ENCODE measurements around the gene SCPEP1.
"Not testable (repeated sequence)": the region's sequence is repeated elsewhere in the genome, so short reads cannot be mapped to it uniquely, and the experiment has no call there.

Gene SCPEP1

GRCh38 chr17:56976941-56977608, 856 bp upstream of the SCPEP1 start:
- Mint-ChIP-seq H3K36me3 (ENCODE audit: low read depth) (peaks cover 30% of the 10 kb centered on the region), H3K9me3 (no peaks in the 10 kb centered on the region), H3K27me3 (no peaks in the 10 kb centered on the region), H3K4me1 (ENCODE audit: low read depth) (peaks cover 28% of the 10 kb centered on the region), H3K4me3 (peak overlapping the region; percentile 20), H3K27ac (peak overlapping the region; percentile 87)
- intact Hi-C loops (cut with micrococcal nuclease): loop anchor here (10.0 kb wide), 1 partner anchor 108 kb away; the partner anchor contains the start of gene AKAP1

DNA sequence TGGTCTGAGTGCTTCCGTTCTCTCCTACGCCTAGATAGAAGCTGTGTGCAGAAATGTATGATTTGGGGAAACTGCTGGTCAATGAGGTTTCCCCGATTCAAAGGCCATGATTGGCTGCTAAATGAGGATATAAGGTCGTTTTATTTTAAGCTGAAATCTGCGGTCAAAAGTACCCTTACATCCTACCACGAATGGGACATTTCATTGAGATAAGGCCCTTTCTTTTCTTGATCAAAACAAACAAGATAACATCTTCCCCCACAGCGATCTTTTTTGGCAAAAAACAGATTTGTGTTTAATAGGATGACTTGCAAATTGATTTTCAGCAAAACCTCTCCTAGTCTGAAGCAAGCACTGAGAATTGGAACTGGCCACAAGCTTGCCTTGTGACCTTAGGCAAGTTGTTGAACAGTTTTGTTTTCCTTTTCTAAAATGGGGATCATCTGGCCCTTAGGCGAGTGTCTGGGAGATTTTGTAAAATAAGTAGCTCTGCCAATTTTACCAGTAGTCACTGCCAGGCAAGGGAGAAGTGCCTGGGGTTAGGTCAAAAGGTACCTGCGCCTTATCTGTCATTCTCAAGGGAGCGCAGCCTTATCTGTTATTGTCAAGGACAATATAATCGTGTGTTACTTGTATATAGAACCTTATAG, 635 bp downstream of the SCPEP1 start:
- intact Hi-C loops (cut with micrococcal nuclease): loop anchor here (10.0 kb wide), 1 partner anchor 106 kb away; the partner anchor contains the start of gene AKAP1
- Mint-ChIP-seq H3K4me1 (ENCODE audit: low read depth) (peaks cover 41% of the 10 kb centered on the region), H3K27ac (peak overlapping the region; percentile 87), H3K9me3 (no peaks in the 10 kb centered on the region), H3K27me3 (no peaks in the 10 kb centered on the region), H3K36me3 (ENCODE audit: low read depth) (peaks cover 38% of the 10 kb centered on the region), H3K4me3 (peak overlapping the region; percentile 96)

- peaks cover 43% of the 10 kb centered on the region for H3K36me3 Mint-ChIP-seq (ENCODE audit: low read depth)
- H3K4me3 Mint-ChIP-seq: peak overlapping the region; percentile 61
- H3K9me3 Mint-ChIP-seq: no peaks in the 10 kb centered on the region
- H3K4me1 Mint-ChIP-seq (ENCODE audit: low read depth): peaks cover 46% of the 10 kb centered on the region
- intact Hi-C loops (cut with micrococcal nuclease): loop anchor here (10.0 kb wide), 1 partner anchor 106 kb away; the partner anchor contains the start of gene AKAP1
- H3K27me3 Mint-ChIP-seq: no peaks in the 10 kb centered on the region
- peak overlapping the region; percentile 87 for H3K27ac Mint-ChIP-seq
These were observed 1.2 kb downstream of the SCPEP1 start for GRCh38 chr17:56979091-56979480.

- H3K4me1 Mint-ChIP-seq (ENCODE audit: low read depth): peaks cover 60% of the 10 kb centered on the region
- intact Hi-C loops (cut with micrococcal nuclease); H3K27me3 Mint-ChIP-seq; H3K4me3 Mint-ChIP-seq; H3K9me3 Mint-ChIP-seq: not testable (repeated sequence)
- peaks cover 57% of the 10 kb centered on the region for H3K36me3 Mint-ChIP-seq (ENCODE audit: low read depth)
- peak overlapping the region; percentile 14 for H3K27ac Mint-ChIP-seq
These were observed 2.6 kb downstream of the SCPEP1 start for GRCh38 chr17:56980526-56980925.

DNA sequence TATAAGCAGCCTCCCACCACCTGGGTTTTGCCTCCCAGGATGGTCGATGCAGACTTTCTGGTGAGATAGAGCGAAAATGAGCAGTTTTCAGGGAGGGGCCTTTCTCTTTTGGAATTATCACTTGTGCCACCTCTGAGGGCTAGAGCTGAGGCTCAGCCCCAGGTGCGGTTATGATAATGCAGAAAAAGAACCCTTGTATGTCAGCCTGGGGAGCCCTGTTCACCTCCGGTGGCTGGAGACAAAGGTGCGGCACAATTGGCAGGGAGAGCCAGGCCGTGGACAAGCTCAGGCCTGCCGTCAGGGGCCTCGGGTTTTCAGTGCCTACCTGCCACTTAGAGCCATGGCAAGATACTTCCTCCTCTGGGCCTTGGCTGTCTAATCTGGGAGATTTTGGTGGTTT, 4.4 kb downstream of the SCPEP1 start:
- Mint-ChIP-seq H3K27me3 (no peaks in the 10 kb centered on the region), H3K4me3 (no peak overlapping the region), H3K27ac (no peak overlapping the region), H3K36me3 (ENCODE audit: low read depth) (peaks cover 74% of the 10 kb centered on the region), H3K9me3 (no peaks in the 10 kb centered on the region), H3K4me1 (ENCODE audit: low read depth) (peaks cover 76% of the 10 kb centered on the region)
- intact Hi-C loops (cut with micrococcal nuclease): no loop called here

GRCh38 chr17:56983366-56983765, 5.4 kb downstream of the SCPEP1 start:
- H3K4me1 Mint-ChIP-seq (ENCODE audit: low read depth): peaks cover 79% of the 10 kb centered on the region
- H3K27ac Mint-ChIP-seq: no peak overlapping the region
- H3K4me3 Mint-ChIP-seq: no peak overlapping the region
- intact Hi-C loops (cut with micrococcal nuclease): no loop called here
- peaks cover 75% of the 10 kb centered on the region for H3K36me3 Mint-ChIP-seq (ENCODE audit: low read depth)
- H3K27me3 Mint-ChIP-seq: no peaks in the 10 kb centered on the region
- H3K9me3 Mint-ChIP-seq: no peaks in the 10 kb centered on the region

GRCh38 chr17:56985371-56986162, 7.6 kb downstream of the SCPEP1 start:
- no peaks in the 10 kb centered on the region for H3K9me3 Mint-ChIP-seq
- peaks cover 63% of the 10 kb centered on the region for H3K4me1 Mint-ChIP-seq (ENCODE audit: low read depth)
- H3K4me3 Mint-ChIP-seq: peak overlapping the region; percentile 53
- no peaks in the 10 kb centered on the region for H3K27me3 Mint-ChIP-seq
- intact Hi-C loops (cut with micrococcal nuclease): no loop called here
- H3K36me3 Mint-ChIP-seq (ENCODE audit: low read depth): peaks cover 87% of the 10 kb centered on the region
- H3K27ac Mint-ChIP-seq: peak overlapping the region; percentile 76

GRCh38 chr17:56987283-56987834, 9.4 kb downstream of the SCPEP1 start:
- intact Hi-C loops (cut with micrococcal nuclease): no loop called here
- Mint-ChIP-seq H3K4me3 (no peak overlapping the region), H3K27me3 (no peaks in the 10 kb centered on the region), H3K4me1 (ENCODE audit: low read depth) (peaks cover 48% of the 10 kb centered on the region), H3K9me3 (no peaks in the 10 kb centered on the region), H3K27ac (no peak overlapping the region), H3K36me3 (ENCODE audit: low read depth) (peaks cover 86% of the 10 kb centered on the region)

DNA sequence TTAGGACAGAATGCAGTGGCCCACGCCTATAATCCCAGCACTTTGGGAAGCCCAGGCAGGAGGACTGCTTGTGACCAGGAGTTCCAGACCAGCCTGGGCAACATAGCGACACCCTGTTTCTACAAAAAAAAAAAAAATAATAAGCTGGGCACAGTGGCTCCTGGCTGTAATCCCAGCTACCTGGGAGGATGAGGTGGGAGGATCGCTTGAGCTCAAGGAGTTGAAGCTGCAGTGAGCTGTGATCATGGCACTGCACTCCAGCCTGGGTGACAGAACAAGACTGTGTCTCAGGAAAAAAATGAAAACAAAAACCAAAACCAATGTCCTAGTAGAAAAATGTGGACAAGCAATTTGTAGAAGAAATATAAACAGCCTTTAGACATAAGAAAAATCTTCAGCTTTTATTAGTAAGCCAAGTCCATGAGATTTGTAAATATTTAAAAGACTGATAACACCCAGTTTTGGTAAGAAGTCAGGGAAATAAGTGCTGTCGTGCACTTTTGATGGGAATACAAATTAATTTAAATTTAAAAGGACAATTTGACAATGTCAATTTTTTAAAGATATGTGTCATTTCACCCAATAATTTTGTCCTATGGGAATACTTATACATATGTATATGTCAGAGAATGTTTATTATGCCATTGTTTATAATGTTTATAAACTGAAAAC, 11.1 kb downstream of the SCPEP1 start:
- peaks cover 34% of the 10 kb centered on the region for H3K4me1 Mint-ChIP-seq (ENCODE audit: low read depth)
- peaks cover 93% of the 10 kb centered on the region for H3K36me3 Mint-ChIP-seq (ENCODE audit: low read depth)
- no peaks in the 10 kb centered on the region for H3K27me3 Mint-ChIP-seq
- no peaks in the 10 kb centered on the region for H3K9me3 Mint-ChIP-seq
- H3K4me3 Mint-ChIP-seq: no peak overlapping the region
- H3K27ac Mint-ChIP-seq: no peak overlapping the region
- intact Hi-C loops (cut with micrococcal nuclease): no loop called here

DNA sequence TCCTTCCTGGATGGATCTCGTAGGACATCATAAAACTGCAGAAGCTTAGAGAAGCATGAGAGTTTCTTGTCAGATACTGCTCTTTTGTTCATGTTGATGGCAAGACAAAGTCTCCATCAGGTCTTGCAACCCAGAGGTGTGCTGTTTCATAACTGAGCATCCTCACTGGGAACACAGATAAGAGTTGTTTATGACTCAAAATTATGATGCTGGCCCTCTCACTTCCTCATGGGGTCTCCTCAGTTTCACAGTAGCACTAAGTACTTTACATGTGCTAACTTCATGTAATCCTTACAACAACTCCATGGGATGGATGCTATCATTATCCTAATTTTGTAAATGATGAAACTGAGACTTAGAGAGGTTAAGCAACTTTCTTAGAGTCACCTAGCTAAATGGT, 14.4 kb downstream of the SCPEP1 start:
- Mint-ChIP-seq H3K9me3 (no peaks in the 10 kb centered on the region), H3K27ac (no peak overlapping the region), H3K4me3 (no peak overlapping the region), H3K27me3 (no peaks in the 10 kb centered on the region), H3K36me3 (ENCODE audit: low read depth) (peaks cover 92% of the 10 kb centered on the region), H3K4me1 (ENCODE audit: low read depth) (peaks cover 3% of the 10 kb centered on the region)
- intact Hi-C loops (cut with micrococcal nuclease): no loop called here

GRCh38 chr17:56994009-56994792, 16.3 kb downstream of the SCPEP1 start:
- no peaks in the 10 kb centered on the region for H3K27me3 Mint-ChIP-seq
- H3K9me3 Mint-ChIP-seq: no peaks in the 10 kb centered on the region
- H3K36me3 Mint-ChIP-seq (ENCODE audit: low read depth): peaks cover 96% of the 10 kb centered on the region
- H3K4me3 Mint-ChIP-seq: no peak overlapping the region
- intact Hi-C loops (cut with micrococcal nuclease): no loop called here
- H3K4me1 Mint-ChIP-seq (ENCODE audit: low read depth): no peaks in the 10 kb centered on the region
- H3K27ac Mint-ChIP-seq: no peak overlapping the region

- Mint-ChIP-seq H3K27me3 (no peaks in the 10 kb centered on the region), H3K9me3 (no peaks in the 10 kb centered on the region), H3K4me1 (ENCODE audit: low read depth) (no peaks in the 10 kb centered on the region), H3K36me3 (ENCODE audit: low read depth) (peaks cover 92% of the 10 kb centered on the region), H3K27ac (no peak overlapping the region), H3K4me3 (no peak overlapping the region)
- intact Hi-C loops (cut with micrococcal nuclease): no loop called here
These were observed 17.8 kb downstream of the SCPEP1 start for GRCh38 chr17:56995766-56996165.

DNA sequence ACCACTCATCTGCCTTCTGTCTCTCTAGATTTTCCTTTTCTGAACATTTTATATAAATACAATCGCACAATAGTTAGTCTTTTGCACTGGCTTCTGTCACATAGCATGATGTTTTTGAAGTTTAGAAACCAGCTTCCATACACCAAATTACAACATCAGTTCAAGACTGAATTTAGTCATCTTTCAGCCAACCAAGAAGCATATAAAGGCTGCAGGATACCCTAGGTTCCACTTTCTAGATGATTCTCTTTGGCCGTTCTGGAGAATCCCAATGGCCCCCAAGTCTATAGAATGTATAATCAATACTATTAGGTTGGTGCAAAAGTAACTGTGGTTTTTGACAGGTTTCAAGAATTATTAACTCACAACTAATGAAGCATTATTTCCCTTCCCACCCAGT, 19.4 kb downstream of the SCPEP1 start:
- Mint-ChIP-seq H3K4me3 (no peak overlapping the region), H3K4me1 (ENCODE audit: low read depth) (no peaks in the 10 kb centered on the region), H3K36me3 (ENCODE audit: low read depth) (peaks cover 94% of the 10 kb centered on the region), H3K9me3 (no peaks in the 10 kb centered on the region), H3K27ac (no peak overlapping the region), H3K27me3 (no peaks in the 10 kb centered on the region)
- intact Hi-C loops (cut with micrococcal nuclease): no loop called here
